DMS 273 treated with DMSO at 0.1 percent for 48 hours (cell line): ENCODE data around the gene MBL2.

Experiments used
- DNase-seq: peaks from one replicate; lab custom pipeline; 2025; lab: John Stamatoyannopoulos, UW

The MBL2 gene

DNA sequence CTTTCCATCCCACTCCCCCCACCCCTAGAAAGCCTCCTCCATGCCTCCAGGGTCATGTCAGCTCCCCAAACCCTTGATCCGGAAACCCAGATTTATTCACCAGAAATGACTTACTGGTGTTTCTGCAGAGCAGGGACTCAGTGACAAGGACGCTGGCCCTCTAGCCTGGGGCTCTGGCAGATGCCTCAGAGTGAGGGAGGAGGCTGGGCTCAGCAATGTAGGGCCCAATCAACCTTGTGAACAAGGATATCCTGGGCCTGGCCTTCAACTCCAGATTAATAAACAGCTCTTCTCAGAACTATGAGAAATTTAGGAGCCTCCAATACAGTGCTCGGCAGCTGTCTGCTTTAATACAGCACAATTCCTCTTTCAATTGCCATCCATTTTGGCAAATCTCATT is at the start of gene MBL2:
MBL2 (minus strand) TSS at position 162 of the 400 bp plus-strand sequence. CDS start 1,149 bp downstream, outside the sequence.
- no peak for DNase-seq

DNA sequence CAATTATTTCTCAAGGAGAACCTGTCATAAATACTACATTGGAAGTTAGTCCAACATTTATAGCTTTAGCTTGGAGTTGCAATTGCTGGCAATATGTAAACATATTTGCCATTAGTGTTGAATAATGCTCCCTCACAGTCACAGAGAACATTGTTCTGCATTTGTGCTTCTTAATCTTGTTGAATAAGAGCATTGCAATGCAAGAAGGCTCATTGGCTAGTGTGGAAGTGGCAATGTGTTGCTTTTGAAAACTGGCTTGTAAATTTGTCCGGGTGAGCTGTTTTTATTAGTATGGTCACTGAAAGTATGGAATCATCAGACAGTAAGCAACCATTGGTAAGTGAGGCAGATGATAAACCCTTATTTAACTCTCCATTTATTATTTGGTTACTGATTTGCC is 47.7 kb upstream of the MBL2 start:
- no peak for DNase-seq

DNA sequence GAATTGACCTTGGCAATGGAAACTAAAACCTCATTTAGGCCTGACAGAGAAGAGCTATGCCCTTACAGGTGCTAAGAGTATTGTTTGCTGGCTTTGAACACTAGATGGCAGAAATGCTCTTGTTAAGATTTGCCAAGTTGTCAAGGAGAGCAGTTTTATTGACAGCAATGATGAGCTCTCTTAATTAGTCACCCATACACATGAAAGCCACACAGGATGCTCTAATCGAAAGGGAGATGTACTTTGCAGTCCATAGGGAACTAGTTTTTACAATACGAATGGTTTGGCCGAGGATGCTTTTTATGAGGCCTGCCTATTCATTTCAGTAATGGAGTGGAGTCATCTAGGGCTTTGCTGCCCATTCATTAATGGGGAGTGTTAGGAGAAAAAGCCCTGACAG is 45.4 kb upstream of the MBL2 start:
- DNase-seq, result no peak

DNA sequence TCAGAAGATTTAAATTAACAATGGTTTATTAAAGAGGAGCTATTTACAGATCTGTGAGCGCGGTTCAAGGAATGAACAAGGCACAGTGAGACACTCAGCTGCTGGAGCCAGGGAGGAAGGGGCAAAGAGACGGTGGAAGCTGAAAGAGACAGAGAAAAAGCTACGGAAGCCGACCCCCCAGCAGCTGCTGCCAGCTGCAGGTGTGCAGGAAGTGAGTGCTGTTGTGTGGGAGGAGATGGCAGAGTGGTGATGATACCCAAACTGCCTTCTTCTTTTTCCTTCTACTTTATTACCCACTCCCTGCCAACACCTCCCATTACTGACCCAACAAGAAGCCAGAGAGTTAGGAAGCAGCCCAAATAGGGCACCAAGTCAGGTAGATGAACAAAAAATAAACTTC is 41.9 kb upstream of the MBL2 start:
- DNase-seq, result no peak

DNA sequence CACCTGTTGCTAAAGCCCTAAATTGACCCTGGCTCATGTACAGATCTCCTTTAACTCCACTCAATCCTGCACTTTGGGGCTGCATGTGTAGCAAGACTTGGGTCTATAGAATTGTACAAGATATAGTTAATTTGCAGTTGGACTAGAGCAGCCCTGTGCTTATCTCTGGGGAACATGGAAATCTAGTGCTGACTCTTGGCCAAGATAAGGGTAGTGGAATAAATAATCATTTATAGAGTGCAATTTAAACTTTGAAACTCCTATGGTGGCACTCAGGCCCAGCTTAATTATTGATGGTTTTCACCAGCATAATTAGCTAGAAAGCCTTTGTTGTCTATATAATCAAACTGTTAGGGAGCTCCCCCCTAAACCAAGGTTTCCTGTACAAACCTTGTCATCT is 39.2 kb upstream of the MBL2 start:
- no peak for DNase-seq

DNA sequence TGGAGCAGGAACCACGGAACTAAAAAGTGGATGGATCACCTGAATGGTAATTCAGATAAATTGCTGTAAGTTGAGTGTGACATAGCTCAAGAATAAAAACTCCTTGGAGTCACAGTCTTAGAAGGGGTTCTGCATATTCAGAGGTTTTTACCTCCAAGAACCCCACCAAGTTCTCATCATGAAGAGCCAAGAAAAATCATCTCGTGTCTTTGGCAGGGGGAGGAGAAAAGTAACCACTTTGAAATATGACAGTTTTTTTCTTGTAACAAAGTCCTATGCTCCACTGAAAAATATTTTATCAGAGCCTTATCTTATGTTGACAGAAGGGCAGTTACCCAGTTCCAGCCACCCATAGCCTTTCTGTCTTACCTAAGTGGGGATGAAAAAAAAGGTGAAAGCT is 38.2 kb upstream of the MBL2 start:
- no peak for DNase-seq

DNA sequence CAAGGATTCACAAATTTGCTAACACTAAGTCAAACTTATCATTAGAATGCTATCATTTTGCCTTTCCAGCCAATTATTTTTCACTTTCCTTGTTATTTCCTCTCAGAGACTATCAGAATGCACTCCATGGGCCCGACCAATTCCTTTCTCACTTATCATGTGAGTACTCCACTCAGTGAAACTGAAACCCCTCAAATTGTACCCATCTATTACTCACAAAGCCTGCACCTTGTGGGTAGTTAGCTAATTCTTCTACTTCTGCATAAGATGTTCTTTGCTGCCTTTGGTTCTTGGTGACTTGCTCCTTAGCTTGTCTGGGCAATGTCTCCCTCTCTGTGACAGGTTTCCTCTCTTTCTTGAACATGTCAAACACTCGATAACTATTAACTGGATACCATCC is 35.2 kb upstream of the MBL2 start:
- DNase-seq, result no peak

DNA sequence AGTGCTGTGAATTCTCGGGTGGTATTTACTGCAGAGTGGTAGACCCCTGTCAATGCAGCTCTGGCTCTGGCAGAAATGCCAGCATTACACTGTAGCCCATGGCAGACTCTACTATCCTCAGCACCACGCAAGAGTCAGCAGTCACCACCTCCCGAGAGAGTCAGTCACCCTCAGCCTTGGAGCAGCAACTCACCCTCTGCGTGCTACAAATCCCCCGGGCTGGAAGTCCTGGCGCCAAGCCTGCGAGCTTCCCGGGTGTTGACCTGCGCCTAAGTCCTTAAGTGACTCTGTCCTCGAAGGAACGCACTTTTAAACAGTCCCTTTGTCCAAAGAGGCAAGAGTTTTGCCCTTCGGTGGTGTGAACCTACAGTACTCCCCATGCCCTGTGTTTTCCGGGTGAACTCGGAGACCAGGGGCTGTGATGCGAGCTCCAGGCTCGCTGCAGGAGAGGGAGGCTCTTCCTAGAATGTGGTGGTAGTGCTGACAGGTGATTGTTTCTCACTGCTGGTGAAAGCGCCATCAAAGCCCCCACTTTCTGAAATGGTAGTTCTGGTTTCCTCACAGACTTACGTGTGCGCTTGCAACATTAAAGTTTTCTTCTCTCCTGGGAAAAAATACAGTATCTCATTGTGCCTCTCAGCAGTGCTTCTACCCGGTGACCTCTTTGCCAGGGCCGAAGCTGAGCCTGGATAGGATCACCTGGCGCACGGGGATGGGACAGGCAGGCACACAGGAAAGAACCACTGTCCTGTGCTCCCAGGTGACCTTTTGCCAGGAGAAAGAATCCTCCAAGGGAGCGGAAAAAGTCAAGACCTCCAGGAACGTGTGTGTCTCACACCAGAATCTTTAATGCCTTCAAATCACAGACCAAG is 33.1 kb upstream of the MBL2 start:
- no peak for DNase-seq

DNA sequence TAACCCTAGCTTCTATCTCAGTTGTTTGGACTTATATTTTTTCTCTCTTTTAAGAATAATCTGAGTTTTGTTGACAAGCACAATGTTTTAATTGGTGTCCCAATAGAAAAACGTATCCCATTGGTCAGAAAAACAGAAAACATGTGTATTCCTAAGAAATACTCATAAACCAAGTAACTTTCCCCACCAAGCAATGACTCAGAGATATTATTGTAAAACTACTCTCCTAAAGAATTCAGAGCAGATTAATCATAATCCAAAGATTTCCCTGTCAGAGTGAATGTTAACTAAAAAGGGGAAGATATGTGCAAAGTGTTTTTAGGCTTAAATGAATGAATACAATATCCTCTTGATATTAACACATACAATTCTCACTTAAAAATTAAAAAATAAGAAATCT is 29.4 kb upstream of the MBL2 start:
- no peak for DNase-seq

DNA sequence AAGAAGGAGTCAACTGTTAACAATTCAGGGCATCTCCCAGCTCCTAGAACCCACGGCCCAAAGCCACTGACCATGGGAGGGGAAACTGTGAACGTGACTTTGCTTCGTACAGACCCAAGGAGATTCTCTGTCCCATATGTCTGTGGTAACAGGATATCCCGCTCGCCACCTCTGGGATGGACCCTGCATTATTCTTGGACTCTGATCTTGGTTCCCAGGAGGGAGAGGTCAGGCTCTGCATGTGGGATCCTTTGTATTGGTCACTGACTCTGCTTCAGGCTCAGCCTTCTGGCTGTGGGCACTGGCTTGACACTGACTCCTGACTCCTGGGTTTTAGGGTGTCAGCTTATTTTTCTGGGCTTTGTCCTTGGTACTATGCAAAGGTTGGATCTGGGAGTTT is 13.5 kb upstream of the MBL2 start:
- no peak for DNase-seq

DNA sequence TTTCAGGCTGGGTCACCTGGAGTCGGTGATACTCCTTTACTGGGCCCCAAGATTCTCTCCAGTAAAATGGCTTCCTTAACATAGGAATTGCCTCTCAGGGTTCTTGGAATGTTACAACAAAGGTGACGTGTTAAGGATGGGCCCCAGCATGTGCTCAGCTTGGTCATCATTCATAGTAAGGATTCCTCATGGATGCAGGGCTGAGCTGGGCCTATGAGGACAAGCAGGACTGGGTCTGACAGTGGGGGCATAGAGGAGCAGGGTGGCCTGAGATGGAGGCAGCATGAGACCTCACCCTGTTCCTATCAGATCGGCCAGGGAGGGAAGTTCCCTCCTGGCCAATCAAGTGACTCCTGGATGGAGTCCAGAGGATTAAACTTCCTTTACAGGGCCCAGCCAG is 12.8 kb upstream of the MBL2 start:
- DNase-seq, result no peak

DNA sequence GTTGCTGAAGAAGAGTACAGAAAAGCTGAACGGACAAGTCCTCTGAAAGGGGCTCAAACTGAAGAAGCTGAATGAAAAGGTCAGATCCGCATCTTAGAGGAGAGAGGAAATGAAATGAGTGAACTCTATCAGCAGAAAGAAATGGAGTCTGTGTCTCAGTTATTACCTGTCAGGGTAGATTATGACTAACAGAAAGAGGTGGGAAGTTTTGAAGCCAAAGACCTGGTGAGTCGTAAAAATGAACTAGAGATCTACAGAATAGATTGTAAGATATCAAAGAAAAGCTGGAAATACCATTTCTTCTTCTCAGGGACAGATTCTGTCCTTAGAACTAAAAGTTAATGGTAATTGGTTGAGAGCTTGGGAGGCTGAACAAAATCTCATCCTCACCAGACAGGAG is 11.1 kb upstream of the MBL2 start:
- no peak for DNase-seq

DNA sequence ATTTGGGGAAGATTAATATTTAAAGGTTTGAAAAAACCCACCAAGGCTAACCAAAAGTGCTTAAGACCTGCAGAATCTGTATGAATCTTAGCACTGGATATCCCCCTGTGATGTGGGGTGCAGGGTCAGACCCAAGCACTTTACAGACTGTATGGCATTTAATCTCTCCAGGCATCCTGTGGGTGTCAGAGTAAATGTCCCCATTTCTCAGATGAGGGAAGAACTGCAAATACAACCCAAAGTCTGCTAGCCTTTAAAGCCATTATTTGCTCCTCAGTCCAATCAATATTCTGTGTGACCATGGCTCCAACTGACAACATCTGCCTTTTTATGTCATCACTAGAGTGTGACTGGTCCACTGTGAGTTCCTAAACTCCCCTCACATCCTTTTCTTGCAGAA is 10.0 kb upstream of the MBL2 start:
- DNase-seq, result no peak

DNA sequence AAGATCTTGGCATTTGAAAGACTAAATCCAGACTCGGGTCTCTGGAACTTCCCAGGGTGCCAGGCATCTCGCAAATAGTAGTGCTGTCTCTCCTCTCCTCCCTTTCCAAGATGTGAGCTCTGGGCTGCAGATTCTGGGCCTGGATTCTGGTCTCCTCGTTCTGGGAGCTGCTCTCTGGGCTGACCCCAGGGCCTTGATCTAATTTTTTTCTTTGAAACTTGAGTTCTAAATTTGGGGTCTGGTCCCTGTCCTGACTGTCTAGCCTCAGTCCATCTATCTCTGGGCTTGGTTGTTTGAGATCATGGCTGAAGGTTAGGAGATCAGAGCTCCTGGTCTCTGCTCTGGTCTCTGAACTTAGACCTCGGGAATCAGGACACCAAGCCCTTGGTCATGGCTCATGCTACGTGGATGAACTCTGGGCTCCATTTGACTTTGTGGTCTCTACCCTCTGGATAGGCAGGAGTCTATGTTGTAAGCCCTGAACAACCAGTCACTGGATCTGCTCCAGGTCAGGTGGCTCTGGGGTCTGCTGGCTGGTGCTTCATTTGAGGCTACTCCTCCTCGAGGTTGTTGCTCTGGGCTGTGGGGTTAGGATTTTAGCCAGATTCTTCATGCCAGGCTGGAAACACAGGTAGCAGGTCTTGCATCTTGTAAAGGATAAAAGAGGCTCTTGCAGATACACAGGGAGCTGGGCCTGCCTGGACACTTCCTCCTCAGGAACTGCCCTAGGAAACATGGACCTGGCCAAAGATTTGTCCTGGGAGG is 8.0 kb upstream of the MBL2 start:
- no peak for DNase-seq

DNA sequence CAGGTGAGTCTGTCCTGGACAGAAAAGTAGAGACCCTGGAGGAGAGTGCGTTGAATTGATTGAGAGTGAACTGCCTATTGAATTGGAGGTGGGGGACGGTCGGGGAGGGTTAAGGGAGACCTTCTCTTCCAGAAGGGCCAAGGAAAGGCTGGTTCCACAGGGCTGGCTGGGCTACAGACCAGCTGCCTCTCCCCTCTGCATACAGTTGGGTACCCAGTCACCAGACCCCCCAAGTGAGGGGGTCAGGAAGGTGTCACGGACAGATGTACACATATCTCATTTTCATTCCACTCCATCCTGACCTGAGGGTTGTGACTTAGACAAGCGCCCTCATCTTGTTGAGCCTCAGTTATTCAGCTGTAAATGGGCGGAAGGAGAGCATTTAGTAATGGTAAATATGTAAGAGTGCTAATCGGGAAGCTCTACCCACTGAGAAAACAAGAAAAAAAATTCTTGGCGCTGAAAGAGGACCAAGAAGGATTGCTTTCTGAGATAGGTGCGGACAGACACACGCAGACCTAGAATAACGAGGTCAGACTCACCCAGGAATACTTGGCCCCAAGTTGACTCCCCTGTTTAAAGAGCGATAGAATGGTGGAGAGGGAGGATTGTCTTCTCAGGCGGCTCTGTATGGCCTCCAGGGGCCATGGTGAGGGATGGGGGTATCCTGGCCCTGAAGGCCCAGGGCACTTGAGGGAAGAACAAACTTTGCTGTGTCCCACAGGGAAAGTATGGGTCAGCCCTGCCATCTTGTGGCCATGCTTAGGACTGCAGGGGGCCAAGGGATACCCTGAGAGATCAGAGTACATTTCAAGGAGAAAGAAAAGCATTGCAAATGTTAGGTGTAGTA is 7.2 kb upstream of the MBL2 start:
- no peak for DNase-seq

DNA sequence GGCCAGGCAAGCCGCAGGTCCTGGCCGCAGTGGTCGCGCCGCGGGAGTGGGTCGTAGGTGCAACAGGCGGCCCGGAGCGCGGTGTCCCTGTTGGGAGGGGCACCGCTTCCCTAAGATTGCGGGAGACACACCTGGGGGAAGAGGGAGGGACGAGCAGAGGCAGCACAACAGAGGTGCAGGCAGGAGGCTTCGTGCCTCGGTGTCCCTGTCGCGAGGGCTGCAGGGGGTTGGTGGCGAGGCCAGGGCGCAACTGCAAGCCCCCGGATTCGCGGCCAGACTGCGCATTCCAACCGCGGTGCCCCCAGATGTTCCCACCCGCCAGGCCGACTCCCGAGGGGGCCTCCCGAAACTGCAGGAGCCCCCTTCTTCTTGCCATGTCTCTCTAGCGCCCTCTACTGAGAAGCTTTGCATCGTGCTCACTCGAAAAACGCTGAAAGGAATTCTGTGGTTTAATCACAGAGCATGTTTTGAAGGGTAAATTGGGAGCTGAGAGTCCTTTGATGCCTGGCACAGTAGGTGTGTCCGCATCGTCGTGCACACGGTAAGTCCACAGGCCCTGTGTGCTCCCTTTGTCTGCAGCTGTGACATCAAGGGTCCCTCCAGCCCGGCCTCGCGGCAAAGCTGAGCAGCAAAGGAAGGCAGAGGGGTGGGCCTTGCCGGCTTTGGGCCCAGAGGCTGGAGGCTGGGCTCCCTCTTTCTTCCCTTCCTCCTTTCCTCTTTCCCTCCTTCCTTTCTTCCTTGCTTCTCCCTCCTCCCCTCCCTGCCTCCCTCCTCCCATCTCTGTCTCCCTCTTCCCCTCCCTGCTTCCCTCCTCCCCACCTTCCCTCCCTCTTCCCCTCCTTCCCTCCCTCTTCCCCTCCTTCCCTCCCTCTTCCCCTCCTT is 6.2 kb upstream of the MBL2 start:
- no peak for DNase-seq

DNA sequence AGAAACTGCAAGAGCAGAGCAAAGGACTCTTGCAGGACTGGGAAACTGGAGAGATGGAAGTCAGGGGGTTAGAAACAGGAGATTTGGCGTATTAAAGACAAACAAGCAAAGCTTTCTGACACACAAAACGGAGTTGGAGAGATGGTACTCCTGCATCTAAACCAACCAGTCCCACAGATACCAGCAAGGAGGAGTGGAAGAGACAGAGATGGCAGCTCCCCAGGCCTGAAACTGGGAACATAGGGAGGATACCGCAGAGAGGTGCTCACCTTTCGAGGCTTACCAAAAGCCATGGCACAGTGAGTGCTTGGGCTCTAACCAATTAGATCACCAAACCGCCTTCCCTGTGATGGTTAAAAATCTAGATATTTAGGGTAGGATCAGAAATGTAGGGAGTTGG is 4.8 kb upstream of the MBL2 start:
- DNase-seq, result no peak

DNA sequence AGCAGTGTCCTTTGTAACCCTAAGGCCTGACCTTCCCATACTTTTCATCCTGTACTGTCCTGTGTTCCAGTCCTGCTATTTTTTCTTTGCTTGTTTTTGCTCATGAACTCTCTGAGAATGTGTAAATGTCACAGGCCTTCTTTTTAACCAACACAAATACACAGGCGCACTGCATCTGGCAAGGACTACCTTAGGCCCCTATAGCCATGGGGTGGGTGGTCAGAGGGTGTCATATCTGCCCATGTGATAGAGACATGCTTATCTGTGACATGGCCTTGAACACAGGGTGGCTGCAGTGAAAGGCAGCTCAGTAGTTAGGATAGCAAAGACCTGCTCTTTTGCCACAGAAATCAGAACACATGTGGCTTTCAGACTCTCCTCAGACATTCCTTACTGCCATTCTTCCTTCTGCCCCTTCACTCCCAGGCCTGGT is 3.9 kb upstream of the MBL2 start:
- no peak for DNase-seq

DNA sequence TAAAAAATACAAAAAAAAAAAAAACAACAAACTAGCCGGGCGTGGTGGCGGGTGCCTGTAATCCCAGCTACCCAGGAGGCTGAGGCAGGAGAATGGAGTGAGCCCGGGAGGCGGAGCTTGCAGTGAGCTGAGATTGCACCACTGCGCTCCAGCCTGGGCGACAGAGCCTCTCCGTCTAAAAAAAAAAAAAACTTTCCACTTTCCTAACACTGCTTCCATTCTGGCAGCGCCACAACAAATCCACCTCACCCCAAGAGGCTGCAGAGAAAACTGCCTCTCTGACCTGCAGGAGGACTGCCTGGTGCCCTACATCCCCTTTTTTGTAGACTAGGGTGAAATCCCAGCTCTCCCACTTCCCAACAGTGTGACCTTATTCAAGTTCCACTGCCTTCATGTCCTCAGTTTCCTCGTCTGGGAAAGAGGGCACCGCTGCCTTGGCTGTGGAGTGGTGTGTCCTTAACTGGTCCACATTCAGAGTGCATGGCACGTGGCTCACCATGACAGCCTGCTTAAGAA is 2.6 kb upstream of the MBL2 start:
- DNase-seq, result no peak

DNA sequence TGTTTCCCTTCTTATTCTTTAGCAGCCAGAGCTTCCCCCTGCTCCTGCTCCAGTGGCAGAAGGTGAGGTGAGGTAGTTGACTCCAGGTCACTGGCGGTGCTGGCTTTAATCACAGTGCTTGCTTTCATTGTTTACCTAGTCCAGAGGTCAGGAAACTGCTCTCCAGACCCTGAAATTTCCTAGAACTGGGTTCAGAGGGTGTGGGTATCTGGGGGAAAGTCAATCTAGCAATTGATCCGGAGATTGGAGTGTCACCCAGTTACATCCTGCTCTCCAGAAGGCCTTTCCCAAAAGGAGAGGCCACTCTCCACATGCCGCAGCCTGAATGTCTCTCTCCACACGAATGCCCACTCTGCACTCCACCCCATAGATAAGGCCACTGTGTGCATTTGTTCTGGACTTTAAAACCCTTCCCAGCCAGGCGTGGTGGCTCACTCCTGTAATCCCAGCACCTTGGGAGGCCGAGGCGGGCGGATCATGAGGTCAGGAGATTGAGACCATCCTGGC is 2.1 kb upstream of the MBL2 start:
- DNase-seq, result no peak

DNA sequence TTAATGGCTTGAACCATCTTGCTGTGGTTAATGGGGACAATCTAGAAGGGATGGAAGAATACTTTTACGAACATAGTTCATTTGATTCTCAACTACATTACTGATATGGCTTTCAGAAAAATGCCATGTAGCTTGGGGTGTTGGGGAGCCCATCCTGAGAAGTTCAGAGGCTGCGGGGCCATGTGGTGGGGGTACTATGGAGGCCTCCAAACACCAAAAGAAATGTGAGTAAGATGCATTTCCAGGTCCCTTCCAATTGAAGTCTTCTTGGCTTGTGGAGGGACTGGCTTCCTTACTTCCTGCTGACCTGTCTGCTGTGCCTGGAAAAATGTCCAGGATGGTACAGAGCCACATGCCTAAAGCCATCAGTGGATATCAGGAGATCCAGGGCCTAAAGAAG is 1.6 kb upstream of the MBL2 start:
- DNase-seq, result no peak
